B cell (primary cell): ENCODE data around the gene SLC38A1. TPM values are rescaled to one million over a fixed set of nuclear protein-coding genes. Genes with fewer than 3 reads are reported as not detected.

Experiments used
- ATAC-seq: fragments of 200-7000 bp; cut with Tn5 transposase; one replicate; pipeline ENCODE4 v1.10.0; 2021; ENCODE audit warnings: low read depth, mild to moderate bottlenecking, moderate number of reproducible peaks, moderate library complexity
- CTCF ChIA-PET: fragments of 350-600 bp; sonication (Branson Sonifier 250); formaldehyde crosslinking; loops from one replicate; lab custom pipeline; 2021; ENCODE audit warnings: antibody characterized with exemption, inconsistent platforms; lab: Charles Lee
- POLR2A ChIA-PET: fragments of 350-600 bp; sonication (Branson Sonifier 250); formaldehyde crosslinking; loops from one replicate; lab custom pipeline; 2021; ENCODE audit warnings: antibody characterized with exemption; lab: Charles Lee
- DNase-seq: peaks from one replicate; pipeline ENCODE4 v3.0.0; 2013
- H2AFZ ChIP-seq: 2 replicates; pipeline ENCODE4 v1.6.1; 2012; ENCODE audit warnings: mild to moderate bottlenecking, low read depth, low read length; ENCODE audit not compliant: insufficient read depth, poor library complexity, severe bottlenecking
- H3K27ac ChIP-seq, 2 donors: 1 replicate in 1 of 2; 2 replicates in 1 of 2; pipeline ENCODE4 v1.5.1; 2012 to 2013; ENCODE audit warnings: low read length in 2 of 2, mild to moderate bottlenecking in 2 of 2, moderate library complexity in 1 of 2
- H3K27me3 ChIP-seq, 4 experiments: fragments of 200-600 bp in 1 of 4; sonication (generic) in 1 of 4; replicated peaks in 1 of 4; 1 replicate in 2 of 4; 2 replicates in 2 of 4; pipeline versions ENCODE4 v1.6.1 to v1.7.0; 2013 to 2016; ENCODE audit warnings: low read length in 3 of 4, mild to moderate bottlenecking in 2 of 4, mixed read lengths in 1 of 4, moderate library complexity in 1 of 4; ENCODE audit not compliant: insufficient read depth in 4 of 4, control insufficient read depth in 3 of 4; ENCODE audit errors: control extremely low read depth in 1 of 4
- H3K36me3 ChIP-seq, 2 experiments: replicated peaks in 1 of 2; 1 replicate in 1 of 2; 2 replicates in 1 of 2; pipeline versions ENCODE4 v1.6.1 to v1.7.1; 2013; ENCODE audit warnings: low read length in 1 of 2; ENCODE audit not compliant: insufficient read depth in 2 of 2, control insufficient read depth in 1 of 2; ENCODE audit errors: control extremely low read depth in 1 of 2, extremely low read depth in 1 of 2
- H3K4me1 ChIP-seq, 2 donors: fragments of 200-600 bp in 1 of 2; sonication (generic) in 1 of 2; 1 replicate in 1 of 2; 2 replicates in 1 of 2; pipeline versions ENCODE4 v1.5.1 to v1.6.1; 2013 to 2017; ENCODE audit warnings: low read length in 2 of 2; ENCODE audit not compliant: control insufficient read depth in 2 of 2, insufficient read depth in 2 of 2
- H3K4me2 ChIP-seq: replicated peaks from 2 replicates; pipeline ENCODE3; 2012; ENCODE audit warnings: mild to moderate bottlenecking, low read depth, low read length; ENCODE audit not compliant: poor library complexity, severe bottlenecking
- H3K4me3 ChIP-seq, 5 experiments: fragments of 200-600 bp in 1 of 5; sonication (generic) in 1 of 5; 1 replicate in 3 of 5; 2 replicates in 2 of 5; pipeline versions ENCODE4 v1.5.1 to v1.7.0; 2011 to 2016; ENCODE audit warnings: low read length in 4 of 5, mild to moderate bottlenecking in 4 of 5, low read depth in 2 of 5, control low read depth in 1 of 5, moderate library complexity in 1 of 5; ENCODE audit not compliant: insufficient read depth in 1 of 5; ENCODE audit errors: control extremely low read depth in 1 of 5, extremely low read depth in 1 of 5
- H3K79me2 ChIP-seq: fragments of 200-600 bp; sonication (generic); one replicate; pipeline ENCODE4 v1.6.0; 2016; ENCODE audit warnings: low read length; ENCODE audit not compliant: control insufficient read depth, insufficient read depth
- H3K9ac ChIP-seq: fragments of 200-600 bp; sonication (generic); 2 replicates; pipeline ENCODE4 v1.6.1; 2017; ENCODE audit warnings: mild to moderate bottlenecking, low read length, moderate library complexity
- H3K9me3 ChIP-seq, 3 donors: one replicate each; pipeline versions ENCODE4 v1.6.1 to v1.7.1; 2013; ENCODE audit warnings: low read length in 2 of 3; ENCODE audit not compliant: control insufficient read depth in 2 of 3, insufficient read depth in 1 of 3; ENCODE audit errors: control extremely low read depth in 1 of 3
- H4K20me1 ChIP-seq: 2 replicates; pipeline ENCODE4 v1.6.0; 2012; ENCODE audit warnings: mild to moderate bottlenecking, low read length; ENCODE audit not compliant: insufficient read depth, control insufficient read depth, poor library complexity, severe bottlenecking
- H3K27ac Mint-ChIP-seq: one replicate; pipeline ENCODE4 v1.8.0; 2021; ENCODE audit warnings: mixed read lengths
- H3K27me3 Mint-ChIP-seq: one replicate; pipeline ENCODE4 v1.8.0; 2021; ENCODE audit warnings: mixed read lengths
- H3K4me1 Mint-ChIP-seq: one replicate; pipeline ENCODE4 v1.8.0; 2021; ENCODE audit warnings: mixed read lengths
- H3K4me3 Mint-ChIP-seq: one replicate; pipeline ENCODE4 v1.8.0; 2021; ENCODE audit warnings: mixed read lengths
- H3K9me3 Mint-ChIP-seq: one replicate; pipeline ENCODE4 v1.8.0; 2022; ENCODE audit warnings: mixed read lengths; ENCODE audit not compliant: insufficient read depth
- EZH2 ChIP-seq: IDR thresholded peaks from 2 replicates; pipeline ENCODE4 v1.6.1; 2012; ENCODE audit warnings: borderline replicate concordance, low read depth, mild to moderate bottlenecking, moderate library complexity, low read length; ENCODE audit not compliant: insufficient read depth, poor library complexity, severe bottlenecking
- WGBS: methylation state at CpG from one replicate; pipeline ENCODE4 v1.1.5; 2013; ENCODE audit warnings: missing lambda C conversion rate; ENCODE audit not compliant: insufficient coverage; 5-methylcytosine and 5-hydroxymethylcytosine counted together
- intact Hi-C: fragments of 100-400 bp; cut with micrococcal nuclease; formaldehyde crosslinking; loops from one replicate; pipeline ENCODE4 v1.10.0; 2022
- polyA plus RNA-seq: library from polyadenylated mRNA; depleted of rRNA; stranded (reverse); fragments of >200 nt; gene quantifications from 2 replicates; pipeline ENCODE4 v1.2.3, GENCODE V29; 2012
- total RNA-seq, 2 donors: library from RNA; stranded (reverse); fragments of 120-200 nt in 1 of 2; gene quantifications; 1 replicate in 1 of 2; 2 replicates in 1 of 2; pipeline versions ENCODE4 v1.2.3 to v1.2.4, GENCODE V29; 2013 to 2022
- TF ChIP-seq, protein P1 (sequence below): fragments of 200-600 bp; IDR thresholded peaks from one replicate; pipeline ENCODE4 v1.8.0; 2022; ENCODE audit warnings: antibody characterized with exemption, mild to moderate bottlenecking

The SLC38A1 gene
- total and polyA plus RNA-seq, 2 donors (not counting 1 experiment from before 2014, with no cell fraction given) = 38.1 to 205 TPM

DNA sequence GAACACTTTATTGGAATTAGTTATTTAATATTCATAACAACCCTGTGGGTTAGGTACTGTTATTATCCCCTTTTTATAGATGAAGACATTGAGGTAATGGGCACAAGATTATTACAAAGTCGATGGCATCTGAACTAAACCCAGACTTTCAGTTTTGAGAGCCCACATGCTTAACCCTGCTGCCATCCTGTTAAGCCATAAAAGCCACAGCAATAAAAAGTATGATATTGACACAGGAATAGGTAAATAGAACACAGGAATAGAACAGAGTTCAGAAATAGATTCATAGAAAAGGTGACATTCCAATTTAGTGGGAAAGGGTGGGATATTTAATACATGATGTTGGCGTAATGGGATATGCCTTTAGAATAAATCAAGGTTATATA lies 119.8 kb downstream of the SLC38A1 start:
- H3K4me1 ChIP-seq = peaks cover 9 to 11% of the 10 kb centered on the region in 2 donors
- Mint-ChIP-seq H3K4me1 (peaks cover 18% of the 10 kb centered on the region), H3K9me3 (no peaks in the 10 kb centered on the region), H3K27ac (no peak overlapping the region), H3K4me3 (no peak overlapping the region), H3K27me3 (peaks cover 12% of the 10 kb centered on the region)
- WGBS = no CpG with 5 or more reads among the region's 2 CpGs
- no peaks in the 10 kb centered on the region for H4K20me1 ChIP-seq
- H3K27ac ChIP-seq = no peak overlapping the region
- H3K4me3 ChIP-seq = no peak overlapping the region
- no peak for TF ChIP-seq EZH2
- no peak overlapping the region for H2AFZ ChIP-seq
- ChIA-PET POLR2A (no interaction called here), CTCF (interaction anchor here (1.2 kb wide), 1 partner anchor 871 kb away, joined by 3 read pairs; no protein-coding TSS in a partner anchor)
- intact Hi-C loops = no loop called here
- peaks cover 0 to 5% (median 0%) of the 10 kb centered on the region in 4 experiments for H3K27me3 ChIP-seq
- no peaks in the 10 kb centered on the region for H3K36me3 ChIP-seq
- DNase-seq (no peak), ATAC-seq (no peak)
- no peak overlapping the region for H3K4me2 ChIP-seq
- H3K9me3 ChIP-seq = no peaks in the 10 kb centered on the region
- no peak overlapping the region for H3K9ac ChIP-seq
- H3K79me2 ChIP-seq = no peaks in the 10 kb centered on the region

DNA sequence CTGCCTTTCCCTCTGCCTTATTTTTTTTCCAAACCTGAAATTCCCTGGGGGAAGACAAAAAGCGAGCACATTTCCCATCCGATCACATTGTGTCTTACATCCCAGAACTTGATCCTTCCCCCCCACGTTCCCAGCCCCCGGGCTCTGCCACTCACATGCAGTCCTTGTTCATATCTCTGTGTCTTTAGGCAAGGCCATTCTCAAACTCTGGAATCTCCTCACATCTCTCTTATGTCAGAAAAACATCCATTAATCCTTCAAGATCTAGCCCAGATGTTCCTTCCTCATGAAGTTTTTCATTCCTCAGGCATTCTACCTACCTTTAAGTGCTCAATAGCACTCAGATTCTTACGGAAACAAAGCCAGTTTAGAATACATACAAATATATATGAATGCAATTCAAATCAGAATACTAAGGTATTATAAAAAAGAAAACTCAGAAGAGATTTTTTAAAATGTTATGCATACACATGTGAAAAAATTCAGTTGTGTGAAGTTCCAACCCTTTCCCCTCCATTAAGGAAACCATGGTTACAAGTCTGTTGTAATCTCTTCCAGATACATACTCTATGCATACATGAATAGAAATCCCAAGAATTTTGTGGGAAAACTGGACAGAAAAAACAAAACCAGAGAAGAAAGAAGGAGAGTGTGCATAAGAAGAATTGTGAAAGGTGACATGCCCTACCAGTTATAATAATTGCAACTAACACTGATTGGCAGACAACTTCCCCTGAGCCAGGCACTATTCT lies 120.3 kb downstream of the SLC38A1 start:
- H3K79me2 ChIP-seq = no peaks in the 10 kb centered on the region
- no peak overlapping the region for H3K27ac ChIP-seq
- H3K9ac ChIP-seq = no peak overlapping the region
- ATAC-seq (no peak), DNase-seq (no peak)
- Mint-ChIP-seq H3K9me3 (no peaks in the 10 kb centered on the region), H3K4me1 (peaks cover 15% of the 10 kb centered on the region), H3K27ac (no peak overlapping the region), H3K27me3 (peaks cover 12% of the 10 kb centered on the region), H3K4me3 (no peak overlapping the region)
- no peaks in the 10 kb centered on the region for H3K36me3 ChIP-seq
- H3K27me3 ChIP-seq = peaks cover 0 to 5% (median 0%) of the 10 kb centered on the region in 4 experiments
- no peak for TF ChIP-seq EZH2
- TF ChIP-seq, protein P1, sequence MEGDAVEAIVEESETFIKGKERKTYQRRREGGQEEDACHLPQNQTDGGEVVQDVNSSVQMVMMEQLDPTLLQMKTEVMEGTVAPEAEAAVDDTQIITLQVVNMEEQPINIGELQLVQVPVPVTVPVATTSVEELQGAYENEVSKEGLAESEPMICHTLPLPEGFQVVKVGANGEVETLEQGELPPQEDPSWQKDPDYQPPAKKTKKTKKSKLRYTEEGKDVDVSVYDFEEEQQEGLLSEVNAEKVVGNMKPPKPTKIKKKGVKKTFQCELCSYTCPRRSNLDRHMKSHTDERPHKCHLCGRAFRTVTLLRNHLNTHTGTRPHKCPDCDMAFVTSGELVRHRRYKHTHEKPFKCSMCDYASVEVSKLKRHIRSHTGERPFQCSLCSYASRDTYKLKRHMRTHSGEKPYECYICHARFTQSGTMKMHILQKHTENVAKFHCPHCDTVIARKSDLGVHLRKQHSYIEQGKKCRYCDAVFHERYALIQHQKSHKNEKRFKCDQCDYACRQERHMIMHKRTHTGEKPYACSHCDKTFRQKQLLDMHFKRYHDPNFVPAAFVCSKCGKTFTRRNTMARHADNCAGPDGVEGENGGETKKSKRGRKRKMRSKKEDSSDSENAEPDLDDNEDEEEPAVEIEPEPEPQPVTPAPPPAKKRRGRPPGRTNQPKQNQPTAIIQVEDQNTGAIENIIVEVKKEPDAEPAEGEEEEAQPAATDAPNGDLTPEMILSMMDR = no peak
- ChIA-PET CTCF (no interaction called here), POLR2A (no interaction called here)
- peaks cover 7 to 10% of the 10 kb centered on the region in 2 donors for H3K4me1 ChIP-seq
- H3K9me3 ChIP-seq = no peaks in the 10 kb centered on the region
- H3K4me2 ChIP-seq = no peak overlapping the region
- no peak overlapping the region for H2AFZ ChIP-seq
- WGBS = 96% methylated on average over 4 of the region's 5 CpGs
- H3K4me3 ChIP-seq = no peak overlapping the region
- H4K20me1 ChIP-seq = no peaks in the 10 kb centered on the region
- intact Hi-C loops = no loop called here
